ENCODE measurements around the gene PDCD7. TPM values are rescaled to one million over a fixed set of nuclear protein-coding genes. Genes with fewer than 3 reads are reported as not detected.
A peak's percentile ranks its signal among the peaks of the same experiment; 100 is the strongest.
"Not testable (repeated sequence)": the region's sequence is repeated elsewhere in the genome, so short reads cannot be mapped to it uniquely, and the experiment has no call there.

Gene PDCD7
- total RNA-seq, 4 donors from 2014 or later = 12.1 to 20.8 (median 16.6) TPM

DNA sequence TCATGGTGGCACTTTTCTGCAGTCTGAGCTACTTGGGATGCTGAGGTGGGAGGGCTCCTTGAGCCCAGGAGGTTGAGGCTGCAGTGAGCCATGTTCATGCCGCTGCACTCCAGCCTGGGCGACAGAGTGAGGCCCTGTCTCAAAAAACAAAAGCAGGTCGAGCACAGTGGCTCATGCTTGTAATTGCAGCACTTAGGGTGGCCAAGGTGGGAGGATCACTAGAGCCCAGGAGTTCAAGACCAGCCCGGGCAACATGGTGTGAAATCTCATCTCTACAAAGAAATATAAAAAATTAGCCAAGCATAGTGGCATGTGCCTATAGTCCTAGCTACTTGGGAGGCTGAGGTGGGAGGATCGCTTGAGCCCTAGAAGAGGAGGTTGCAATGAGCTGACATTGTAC lies 28.6 kb downstream of the PDCD7 start:
- no peak for TF ChIP-seq POLR2A (IDR thresholded peaks at IDR 0.05)
- WGBS, 2 donors = 83 to 84% methylated on average over 5 of the region's 5 CpGs

DNA sequence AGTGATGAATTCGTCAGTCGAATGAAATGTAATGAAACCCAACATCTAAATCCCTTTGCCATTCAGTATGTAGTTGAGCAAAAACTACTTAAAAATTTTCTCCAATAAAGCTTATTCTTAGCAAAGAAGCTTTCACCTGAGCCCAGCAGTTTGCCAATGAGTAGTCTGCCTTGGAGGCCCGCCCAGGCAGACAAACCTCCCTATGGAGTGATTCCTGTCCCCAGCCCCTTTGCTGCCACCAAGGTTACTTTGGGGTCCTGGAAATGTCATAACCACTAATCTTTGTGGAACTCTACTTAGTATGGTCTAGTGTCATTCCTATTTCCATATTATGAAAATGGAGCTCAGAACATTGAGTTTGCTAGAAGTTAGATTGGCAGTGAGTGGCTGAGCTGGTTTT lies 30.7 kb downstream of the PDCD7 start:
- DNase-seq = no peak
- H3K27ac ChIP-seq = no peak overlapping the region
- no peak overlapping the region for H3K4me3 ChIP-seq
- 97% methylated on average over 3 of the region's 3 CpGs for WGBS, 2 donors
- H3K4me1 ChIP-seq = peaks cover 12 to 33% (median 14%) of the 10 kb centered on the region in 3 donors
- TF ChIP-seq, protein P1, sequence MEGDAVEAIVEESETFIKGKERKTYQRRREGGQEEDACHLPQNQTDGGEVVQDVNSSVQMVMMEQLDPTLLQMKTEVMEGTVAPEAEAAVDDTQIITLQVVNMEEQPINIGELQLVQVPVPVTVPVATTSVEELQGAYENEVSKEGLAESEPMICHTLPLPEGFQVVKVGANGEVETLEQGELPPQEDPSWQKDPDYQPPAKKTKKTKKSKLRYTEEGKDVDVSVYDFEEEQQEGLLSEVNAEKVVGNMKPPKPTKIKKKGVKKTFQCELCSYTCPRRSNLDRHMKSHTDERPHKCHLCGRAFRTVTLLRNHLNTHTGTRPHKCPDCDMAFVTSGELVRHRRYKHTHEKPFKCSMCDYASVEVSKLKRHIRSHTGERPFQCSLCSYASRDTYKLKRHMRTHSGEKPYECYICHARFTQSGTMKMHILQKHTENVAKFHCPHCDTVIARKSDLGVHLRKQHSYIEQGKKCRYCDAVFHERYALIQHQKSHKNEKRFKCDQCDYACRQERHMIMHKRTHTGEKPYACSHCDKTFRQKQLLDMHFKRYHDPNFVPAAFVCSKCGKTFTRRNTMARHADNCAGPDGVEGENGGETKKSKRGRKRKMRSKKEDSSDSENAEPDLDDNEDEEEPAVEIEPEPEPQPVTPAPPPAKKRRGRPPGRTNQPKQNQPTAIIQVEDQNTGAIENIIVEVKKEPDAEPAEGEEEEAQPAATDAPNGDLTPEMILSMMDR (IDR thresholded peaks at IDR 0.05) = no peak
- TF ChIP-seq POLR2A (IDR thresholded peaks at IDR 0.05) = no peak
- intact Hi-C loops (cut with DNase I) = no loop called here
- no peaks in the 10 kb centered on the region for H3K27me3 ChIP-seq
- H3K36me3 ChIP-seq = peaks cover 0 to 78% (median 13%) of the 10 kb centered on the region in 3 donors
- no peaks in the 10 kb centered on the region for H3K9me3 ChIP-seq

More for the DNA sequence above, 28.6 kb downstream of the PDCD7 start:
- DNase-seq = no peak
- Histone ChIP-seq H3K27ac (no peak overlapping the region), H3K27me3 (no peaks in the 10 kb centered on the region), H3K4me3 (no peak overlapping the region), H3K36me3 (peaks cover 0 to 61% (median 4%) of the 10 kb centered on the region in 3 donors), H3K4me1 (peaks cover 12 to 34% (median 14%) of the 10 kb centered on the region in 3 donors), H3K9me3 (no peaks in the 10 kb centered on the region)
- intact Hi-C loops (cut with DNase I) = no loop called here

DNA sequence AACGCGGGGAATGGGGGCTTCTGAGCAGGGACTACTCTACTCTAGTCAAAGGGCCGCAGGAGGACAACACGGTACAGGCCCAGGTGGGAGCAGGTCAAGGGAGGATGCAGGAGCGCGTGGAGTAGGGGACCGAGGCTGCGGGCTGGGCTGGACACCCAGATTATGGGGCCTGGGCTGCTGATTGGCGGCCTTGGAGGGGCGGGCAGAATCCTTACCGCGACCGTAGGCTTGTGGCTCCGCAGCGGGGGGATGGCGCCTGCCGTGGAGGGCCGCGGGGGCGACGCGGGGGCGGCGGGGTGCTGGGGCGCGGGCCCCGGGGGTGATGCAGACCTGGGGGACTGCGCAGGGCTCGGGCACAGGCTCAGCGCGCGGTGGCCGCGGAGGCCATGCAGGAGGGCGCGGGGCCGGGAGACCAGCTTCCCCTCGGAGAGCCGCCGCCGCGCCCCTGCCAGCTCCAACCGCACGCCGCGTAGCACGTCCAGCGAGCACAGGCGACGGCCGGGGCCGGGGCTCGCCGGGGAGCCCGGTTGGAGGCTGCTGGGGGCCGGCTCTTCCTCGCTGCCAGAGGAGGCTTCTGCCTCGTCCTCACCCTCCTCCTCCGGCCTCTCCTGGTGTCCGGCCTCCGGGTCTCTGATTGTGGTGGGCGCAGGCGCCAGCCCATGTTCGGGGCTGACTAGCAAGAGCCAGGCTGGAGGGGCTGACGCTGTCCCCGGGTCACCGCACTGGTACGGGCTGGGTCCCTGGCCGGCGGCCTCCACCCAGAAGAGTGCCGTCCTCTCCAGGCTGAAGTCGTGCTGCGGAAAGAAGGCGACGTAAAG lies 31.5 kb downstream of the PDCD7 start:
- TF ChIP-seq POLR2A (IDR thresholded peaks at IDR 0.05) = no peak
- TF ChIP-seq, protein P1 (IDR thresholded peaks at IDR 0.05) = no peak
- no peak overlapping the region for H3K4me3 ChIP-seq
- H3K27ac ChIP-seq = peak overlapping the region in 3 of 4 donors; percentile 67 to 72 (median 67)
- peaks cover 12 to 33% (median 14%) of the 10 kb centered on the region in 3 donors for H3K4me1 ChIP-seq
- no peak for DNase-seq
- intact Hi-C loops (cut with DNase I) = no loop called here
- 83 to 85% methylated on average over 11 to 21 of the region's 75 CpGs for WGBS, 2 donors
- no peaks in the 10 kb centered on the region for H3K9me3 ChIP-seq
- H3K27me3 ChIP-seq = no peaks in the 10 kb centered on the region
- peaks cover 0 to 79% (median 13%) of the 10 kb centered on the region in 3 donors for H3K36me3 ChIP-seq

DNA sequence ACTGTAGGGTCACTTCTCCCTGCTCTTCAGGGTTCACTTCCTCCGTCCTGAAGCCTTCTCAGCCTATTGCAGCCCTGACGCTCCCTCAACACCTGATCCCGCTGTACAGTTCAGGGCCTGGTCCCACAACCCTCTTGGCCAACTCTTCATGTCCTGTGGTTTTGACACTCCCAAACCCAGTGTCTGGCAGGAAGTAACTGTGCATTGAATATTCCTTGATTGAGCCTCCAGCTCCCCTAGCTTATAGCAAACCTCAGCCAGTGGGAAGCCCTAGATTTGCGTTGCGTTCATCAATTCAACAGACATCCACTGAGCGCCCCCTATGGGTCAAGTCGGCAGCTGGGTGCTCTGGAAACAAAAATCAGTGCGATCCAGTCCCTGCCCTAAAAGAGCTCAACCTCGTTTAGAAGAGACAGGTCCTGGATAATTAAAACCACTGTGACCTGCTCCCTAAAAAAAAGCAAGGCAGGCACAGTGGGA lies 32.2 kb downstream of the PDCD7 start:
- WGBS, 2 donors = 16 to 37% methylated on average over 5 to 8 of the region's 9 CpGs
- H3K27me3 ChIP-seq = no peaks in the 10 kb centered on the region
- peak overlapping the region; percentile 15 to 72 (median 67) for H3K27ac ChIP-seq
- no peaks in the 10 kb centered on the region for H3K9me3 ChIP-seq
- intact Hi-C loops (cut with DNase I) = no loop called here
- H3K4me3 ChIP-seq = no peak overlapping the region
- TF ChIP-seq, protein P1 (IDR thresholded peaks at IDR 0.05) = peak; percentile 47 to 86 (median 75)
- TF ChIP-seq POLR2A (IDR thresholded peaks at IDR 0.05) = no peak
- DNase-seq = no peak
- peaks cover 12 to 33% (median 14%) of the 10 kb centered on the region in 3 donors for H3K4me1 ChIP-seq
- peaks cover 0 to 81% (median 13%) of the 10 kb centered on the region in 3 donors for H3K36me3 ChIP-seq

DNA sequence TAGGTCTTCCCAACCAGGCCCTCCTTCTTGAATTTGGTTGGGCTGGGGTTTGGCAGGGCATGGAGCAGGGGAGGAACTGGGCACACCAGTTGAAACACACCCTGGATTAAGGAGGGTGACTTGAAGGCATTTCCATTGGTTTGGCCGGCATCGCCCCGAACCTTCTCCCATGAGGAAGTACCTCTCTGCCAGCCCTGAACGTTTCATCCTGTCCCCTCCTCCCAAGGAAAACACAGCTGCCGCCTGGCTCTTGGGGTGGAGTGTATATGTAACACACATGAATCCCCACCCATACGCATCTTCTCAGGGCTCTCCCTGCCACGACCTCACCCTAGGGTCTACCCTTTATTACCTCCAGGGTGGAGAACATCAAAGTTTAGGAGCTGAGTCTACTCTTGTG lies 33.2 kb downstream of the PDCD7 start:
- intact Hi-C loops (cut with DNase I) = no loop called here
- no peak for DNase-seq
- H3K36me3 ChIP-seq = peaks cover 0 to 72% (median 10%) of the 10 kb centered on the region in 3 donors
- no peak for TF ChIP-seq POLR2A (IDR thresholded peaks at IDR 0.05)
- H3K9me3 ChIP-seq = no peaks in the 10 kb centered on the region
- H3K4me1 ChIP-seq = peaks cover 12 to 35% (median 14%) of the 10 kb centered on the region in 3 donors
- 43 to 62% methylated on average over 5 to 7 of the region's 7 CpGs for WGBS, 2 donors
- peak overlapping the region; percentile 15 to 72 (median 67) for H3K27ac ChIP-seq
- H3K27me3 ChIP-seq = no peaks in the 10 kb centered on the region
- H3K4me3 ChIP-seq = no peak overlapping the region

DNA sequence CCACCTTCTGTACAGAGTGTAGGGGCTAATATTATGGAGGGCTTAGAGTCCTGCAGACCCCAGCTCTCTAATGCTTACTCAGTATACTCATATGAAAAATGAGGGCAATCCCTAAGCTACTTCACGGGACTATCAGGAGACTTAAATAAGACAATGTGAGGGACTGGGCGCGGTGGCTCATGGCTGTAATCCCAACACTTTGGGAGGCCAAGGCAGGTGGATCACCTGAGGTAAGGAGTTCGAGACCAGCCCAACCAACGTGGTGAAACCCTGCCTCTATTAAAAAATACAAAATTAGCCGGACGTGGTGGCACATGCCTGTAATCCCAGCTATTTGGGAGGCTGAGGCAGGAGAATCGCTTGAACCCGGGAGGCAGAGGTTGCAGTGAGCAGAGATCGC lies 33.8 kb downstream of the PDCD7 start:
- DNase-seq; H3K27me3 ChIP-seq; H3K9me3 ChIP-seq; intact Hi-C loops (cut with DNase I); H3K4me3 ChIP-seq: not testable (repeated sequence)
- Histone ChIP-seq H3K4me1 (peaks cover 15 to 42% (median 19%) of the 10 kb centered on the region in 3 donors), H3K36me3 (peaks cover 0 to 65% (median 10%) of the 10 kb centered on the region in 3 donors), H3K27ac (peak overlapping the region in 2 of 4 donors; percentile 67 to 72)
- WGBS, 2 donors = 83 to 86% methylated on average over 9 to 10 of the region's 10 CpGs
